SJCRH30 (cell line): Measurements from ENCODE around the gene TRIM73. TPM values are rescaled to one million over a fixed set of nuclear protein-coding genes. Genes with fewer than 3 reads are reported as not detected.
"Not testable (repeated sequence)": the region's sequence is repeated elsewhere in the genome, so short reads cannot be mapped to it uniquely, and the experiment has no call there.

Experiments
- DNase-seq, 2 experiments: peaks; one replicate each; pipeline ENCODE4 v3.0.0-alpha.2; 2015 to 2020
- H3K27ac ChIP-seq: fragments of 250-450 bp; sonication (Bioruptor Pico); 2 replicates; pipeline ENCODE4 v1.5.1; 2020; ENCODE audit warnings: mild to moderate bottlenecking, moderate library complexity
- H3K27me3 ChIP-seq: fragments of 250-450 bp; sonication (Bioruptor Pico); 2 replicates; pipeline ENCODE4 v1.5.1; 2020; ENCODE audit warnings: mild to moderate bottlenecking, moderate library complexity
- H3K36me3 ChIP-seq: fragments of 250-450 bp; sonication (Bioruptor Pico); 2 replicates; pipeline ENCODE4 v1.5.1; 2020; ENCODE audit warnings: mild to moderate bottlenecking, moderate library complexity
- H3K4me1 ChIP-seq: fragments of 250-450 bp; sonication (Bioruptor Pico); 2 replicates; pipeline ENCODE4 v1.5.1; 2020; ENCODE audit warnings: mild to moderate bottlenecking, moderate library complexity
- H3K4me3 ChIP-seq: fragments of 250-450 bp; sonication (Bioruptor Pico); 2 replicates; pipeline ENCODE4 v1.5.1; 2020; ENCODE audit warnings: mild to moderate bottlenecking, moderate library complexity
- H3K9me3 ChIP-seq: fragments of 250-450 bp; sonication (Bioruptor Pico); replicated peaks from 2 replicates; pipeline ENCODE4 v1.5.1; 2020; ENCODE audit warnings: mild to moderate bottlenecking, moderate library complexity
- total RNA-seq: library from RNA; depleted of rRNA; stranded (reverse); fragments of >200 nt; shearing (Covaris generic); gene quantifications from 2 replicates; pipeline ENCODE4 v1.2.3, GENCODE V29; 2014; rRNA removed

The TRIM73 gene
- total RNA-seq: 0.20 and 1.8 TPM in 2 replicates

- H3K4me1 ChIP-seq, H3K4me3 ChIP-seq, H3K36me3 ChIP-seq, DNase-seq, H3K27ac ChIP-seq, H3K27me3 ChIP-seq, H3K9me3 ChIP-seq: not testable (repeated sequence)
Measured at GRCh38 chr7:75395329-75395728, at the start of gene TRIM73. Gene TRIM73 (plus strand): TSS chr7:75395629. CDS start chr7:75398934, 3,305 bp downstream.

- DNase-seq: peak in 1 of 2 experiments; percentile 1
- H3K36me3 ChIP-seq, H3K27ac ChIP-seq, H3K27me3 ChIP-seq, H3K4me1 ChIP-seq, H3K9me3 ChIP-seq, H3K4me3 ChIP-seq: not testable (repeated sequence)
Measured at GRCh38 chr7:75358671-75359541, 36.5 kb upstream of the TRIM73 start.

DNA sequence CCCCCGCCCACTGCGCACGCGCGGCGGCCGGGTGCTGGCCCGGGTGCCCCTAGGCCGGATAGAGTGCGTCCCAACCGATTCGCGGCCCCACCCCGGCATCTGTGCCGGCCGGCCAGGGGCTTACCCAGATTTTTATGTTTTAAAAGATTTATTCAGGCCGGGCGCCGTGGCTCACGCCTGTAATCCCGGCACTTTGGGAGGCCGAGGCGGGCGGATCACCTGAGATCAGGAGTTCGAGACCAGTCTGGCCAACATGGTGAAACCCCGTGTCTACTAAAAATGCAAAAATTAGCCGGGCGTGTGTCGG lies 35.9 kb upstream of the TRIM73 start:
- H3K4me1 ChIP-seq, H3K36me3 ChIP-seq, H3K9me3 ChIP-seq, H3K27ac ChIP-seq, H3K4me3 ChIP-seq, DNase-seq, H3K27me3 ChIP-seq: not testable (repeated sequence)

DNA sequence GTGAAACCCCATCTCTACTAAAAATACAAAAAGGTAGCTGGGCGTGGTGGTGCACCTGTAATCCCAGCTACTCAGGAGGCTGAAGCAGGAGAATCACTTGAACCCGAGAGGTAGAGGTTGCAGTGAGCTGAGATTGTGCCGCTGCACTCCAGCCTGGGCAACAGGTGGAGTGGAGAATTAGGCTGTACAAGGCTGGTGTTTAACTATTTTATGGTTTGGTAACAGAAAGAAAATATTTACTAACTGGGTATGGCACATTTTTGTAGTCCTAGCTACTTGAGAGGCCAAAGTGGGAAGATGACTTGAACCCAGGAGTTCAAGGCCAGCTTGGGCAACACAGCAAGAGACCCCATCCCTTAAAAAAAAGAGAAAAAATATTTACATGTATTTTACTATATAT lies 31.4 kb upstream of the TRIM73 start:
- not testable (repeated sequence) for H3K36me3 ChIP-seq, H3K4me3 ChIP-seq, DNase-seq, H3K27ac ChIP-seq, H3K9me3 ChIP-seq, H3K4me1 ChIP-seq, H3K27me3 ChIP-seq

DNA sequence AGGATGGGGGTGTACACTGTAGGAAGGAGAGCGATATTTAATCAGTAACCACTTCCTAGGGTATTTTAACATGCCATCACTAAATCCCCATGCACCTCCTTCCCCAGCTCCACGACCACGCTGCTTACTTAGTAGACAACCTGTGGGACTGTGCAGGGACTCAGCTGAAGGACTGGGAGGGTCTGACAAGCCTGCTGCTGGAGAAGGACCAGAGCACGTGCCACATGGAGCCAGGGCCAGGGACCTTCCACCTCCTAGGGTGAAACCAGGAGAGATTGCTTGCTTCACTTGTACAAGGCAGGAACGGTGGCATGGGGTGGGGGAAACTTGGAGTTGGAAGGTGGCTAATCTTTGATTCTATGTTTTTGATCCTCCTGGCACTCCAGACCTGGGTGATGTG lies 28.8 kb upstream of the TRIM73 start:
- not testable (repeated sequence) for DNase-seq, H3K27me3 ChIP-seq, H3K27ac ChIP-seq, H3K36me3 ChIP-seq, H3K9me3 ChIP-seq, H3K4me3 ChIP-seq, H3K4me1 ChIP-seq

GRCh38 chr7:75367313-75367712 lies 28.1 kb upstream of the TRIM73 start:
- DNase-seq, H3K36me3 ChIP-seq: not testable (repeated sequence)

DNA sequence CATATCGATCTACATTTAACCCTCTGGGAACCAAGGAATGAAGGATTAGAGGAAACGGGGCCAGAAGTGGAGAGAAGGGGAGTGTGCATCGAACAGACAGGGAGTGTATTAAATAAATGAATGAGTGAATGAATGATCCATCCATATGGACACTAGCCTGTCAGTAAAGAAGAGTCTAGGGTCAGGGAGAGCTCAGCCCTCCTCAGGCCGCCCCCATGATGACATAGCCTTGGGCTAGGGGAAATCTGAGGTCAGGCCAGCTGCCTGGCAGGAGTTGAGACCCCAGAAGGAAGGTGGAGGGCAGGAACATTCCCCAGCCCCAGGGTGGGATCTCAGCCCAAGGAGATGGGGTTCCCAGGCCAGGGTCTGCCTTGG lies 21.3 kb upstream of the TRIM73 start:
- H3K27ac ChIP-seq, H3K4me3 ChIP-seq, H3K4me1 ChIP-seq, H3K27me3 ChIP-seq, DNase-seq, H3K9me3 ChIP-seq, H3K36me3 ChIP-seq: not testable (repeated sequence)

More at GRCh38 chr7:75367313-75367712, 28.1 kb upstream of the TRIM73 start:
- not testable (repeated sequence) for H3K27ac ChIP-seq, H3K9me3 ChIP-seq, H3K27me3 ChIP-seq, H3K4me3 ChIP-seq, H3K4me1 ChIP-seq

GRCh38 chr7:75374519-75375317 lies 20.7 kb upstream of the TRIM73 start:
- H3K4me1 ChIP-seq, H3K27me3 ChIP-seq, H3K27ac ChIP-seq, H3K9me3 ChIP-seq, H3K36me3 ChIP-seq, H3K4me3 ChIP-seq, DNase-seq: not testable (repeated sequence)

DNA sequence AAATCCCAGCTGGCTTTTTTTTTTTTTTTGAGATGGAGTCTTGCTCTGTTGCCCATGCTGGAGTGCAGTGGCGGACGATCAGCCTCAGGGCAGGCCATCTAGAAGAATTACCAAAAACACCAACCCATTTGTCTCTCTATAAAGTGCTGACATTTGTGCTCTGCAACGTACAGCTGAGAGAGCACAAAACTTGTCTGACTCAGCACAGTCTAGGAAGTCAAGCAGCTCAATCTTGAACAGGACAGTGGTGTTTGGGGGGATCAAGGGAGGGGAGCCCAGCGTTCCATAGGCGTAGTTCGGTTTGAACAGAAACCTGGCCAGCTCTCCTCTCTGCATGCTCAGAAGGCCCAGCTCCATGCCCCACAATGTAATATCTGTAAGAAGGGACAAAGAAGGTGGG lies 2.2 kb upstream of the TRIM73 start:
- not testable (repeated sequence) for H3K4me1 ChIP-seq

DNA sequence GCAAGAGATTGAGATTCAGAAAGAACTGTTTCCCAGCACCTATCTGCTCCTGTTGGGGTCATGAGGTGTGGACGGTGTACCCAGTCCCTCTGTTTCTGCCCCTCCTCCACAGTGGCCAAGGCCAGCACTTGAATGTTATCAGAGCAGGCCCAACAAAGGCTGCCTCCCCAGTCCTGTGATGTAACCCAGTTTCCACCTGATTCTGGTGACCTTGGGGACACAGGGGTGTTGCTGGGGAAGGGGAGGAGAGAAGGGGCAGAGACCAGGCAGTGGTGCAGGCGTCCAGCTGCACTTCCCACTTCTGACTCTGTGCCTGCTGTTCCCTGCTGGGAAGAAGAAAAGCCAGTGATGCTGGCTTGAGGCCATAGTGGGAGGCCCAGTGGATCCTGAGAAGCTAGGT lies 2.4 kb downstream of the TRIM73 start:
- not testable (repeated sequence) for H3K36me3 ChIP-seq, H3K27ac ChIP-seq, DNase-seq, H3K4me3 ChIP-seq, H3K27me3 ChIP-seq, H3K4me1 ChIP-seq, H3K9me3 ChIP-seq

More for the DNA sequence above, 2.2 kb upstream of the TRIM73 start:
- H3K27ac ChIP-seq, H3K9me3 ChIP-seq, H3K4me3 ChIP-seq, DNase-seq, H3K27me3 ChIP-seq, H3K36me3 ChIP-seq: not testable (repeated sequence)

GRCh38 chr7:75398771-75399700 lies 3.6 kb downstream of the TRIM73 start:
- H3K4me3 ChIP-seq: not testable (repeated sequence)

GRCh38 chr7:75400575-75400974 lies 5.1 kb downstream of the TRIM73 start:
- not testable (repeated sequence) for H3K27me3 ChIP-seq, H3K36me3 ChIP-seq, DNase-seq

More at GRCh38 chr7:75398771-75399700, 3.6 kb downstream of the TRIM73 start:
- DNase-seq, H3K4me1 ChIP-seq, H3K27ac ChIP-seq, H3K27me3 ChIP-seq, H3K36me3 ChIP-seq, H3K9me3 ChIP-seq: not testable (repeated sequence)

GRCh38 chr7:75403455-75404443 lies 8.3 kb downstream of the TRIM73 start:
- H3K4me1 ChIP-seq, H3K27ac ChIP-seq, H3K27me3 ChIP-seq, H3K4me3 ChIP-seq, H3K9me3 ChIP-seq, H3K36me3 ChIP-seq, DNase-seq: not testable (repeated sequence)

More at GRCh38 chr7:75400575-75400974, 5.1 kb downstream of the TRIM73 start:
- not testable (repeated sequence) for H3K4me3 ChIP-seq, H3K27ac ChIP-seq, H3K9me3 ChIP-seq, H3K4me1 ChIP-seq

- not testable (repeated sequence) for H3K27ac ChIP-seq, DNase-seq, H3K9me3 ChIP-seq, H3K27me3 ChIP-seq, H3K36me3 ChIP-seq, H3K4me3 ChIP-seq, H3K4me1 ChIP-seq
Measured at GRCh38 chr7:75404663-75405062, 9.2 kb downstream of the TRIM73 start.
